NB4 (cell line): ENCODE data around the gene APPL2.

ENCODE experiments used
- MAX ChIP-seq: IDR thresholded peaks from 2 replicates; pipeline ENCODE4 v1.6.1; 2011; ENCODE audit warnings: low read depth, low read length
- MYC ChIP-seq: IDR thresholded peaks from 2 replicates; pipeline ENCODE4 v1.6.1; 2011; ENCODE audit warnings: low read depth, low read length
- TF ChIP-seq, protein P1 (sequence below): IDR thresholded peaks from one replicate; pipeline ENCODE4 v1.5.1; 2012; ENCODE audit warnings: low read depth, low read length

- TF ChIP-seq, protein P1, sequence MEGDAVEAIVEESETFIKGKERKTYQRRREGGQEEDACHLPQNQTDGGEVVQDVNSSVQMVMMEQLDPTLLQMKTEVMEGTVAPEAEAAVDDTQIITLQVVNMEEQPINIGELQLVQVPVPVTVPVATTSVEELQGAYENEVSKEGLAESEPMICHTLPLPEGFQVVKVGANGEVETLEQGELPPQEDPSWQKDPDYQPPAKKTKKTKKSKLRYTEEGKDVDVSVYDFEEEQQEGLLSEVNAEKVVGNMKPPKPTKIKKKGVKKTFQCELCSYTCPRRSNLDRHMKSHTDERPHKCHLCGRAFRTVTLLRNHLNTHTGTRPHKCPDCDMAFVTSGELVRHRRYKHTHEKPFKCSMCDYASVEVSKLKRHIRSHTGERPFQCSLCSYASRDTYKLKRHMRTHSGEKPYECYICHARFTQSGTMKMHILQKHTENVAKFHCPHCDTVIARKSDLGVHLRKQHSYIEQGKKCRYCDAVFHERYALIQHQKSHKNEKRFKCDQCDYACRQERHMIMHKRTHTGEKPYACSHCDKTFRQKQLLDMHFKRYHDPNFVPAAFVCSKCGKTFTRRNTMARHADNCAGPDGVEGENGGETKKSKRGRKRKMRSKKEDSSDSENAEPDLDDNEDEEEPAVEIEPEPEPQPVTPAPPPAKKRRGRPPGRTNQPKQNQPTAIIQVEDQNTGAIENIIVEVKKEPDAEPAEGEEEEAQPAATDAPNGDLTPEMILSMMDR = no peak
- no peak for TF ChIP-seq MYC
- no peak for TF ChIP-seq MAX
These were observed 668 bp downstream of the APPL2 start for GRCh38 chr12:105235281-105235731.
